HG03108 (cell line): ENCODE results near the gene ZNF841.
"Not testable (repeated sequence)": the region's sequence is repeated elsewhere in the genome, so short reads cannot be mapped to it uniquely, and the experiment has no call there.

Experiments
- ATAC-seq: cut with Tn5 transposase; IDR thresholded peaks from one replicate; pipeline ENCODE4 v1.9.1; 2021; ENCODE audit warnings: moderate library complexity; ENCODE audit not compliant: unreplicated experiment

Gene ZNF841

DNA sequence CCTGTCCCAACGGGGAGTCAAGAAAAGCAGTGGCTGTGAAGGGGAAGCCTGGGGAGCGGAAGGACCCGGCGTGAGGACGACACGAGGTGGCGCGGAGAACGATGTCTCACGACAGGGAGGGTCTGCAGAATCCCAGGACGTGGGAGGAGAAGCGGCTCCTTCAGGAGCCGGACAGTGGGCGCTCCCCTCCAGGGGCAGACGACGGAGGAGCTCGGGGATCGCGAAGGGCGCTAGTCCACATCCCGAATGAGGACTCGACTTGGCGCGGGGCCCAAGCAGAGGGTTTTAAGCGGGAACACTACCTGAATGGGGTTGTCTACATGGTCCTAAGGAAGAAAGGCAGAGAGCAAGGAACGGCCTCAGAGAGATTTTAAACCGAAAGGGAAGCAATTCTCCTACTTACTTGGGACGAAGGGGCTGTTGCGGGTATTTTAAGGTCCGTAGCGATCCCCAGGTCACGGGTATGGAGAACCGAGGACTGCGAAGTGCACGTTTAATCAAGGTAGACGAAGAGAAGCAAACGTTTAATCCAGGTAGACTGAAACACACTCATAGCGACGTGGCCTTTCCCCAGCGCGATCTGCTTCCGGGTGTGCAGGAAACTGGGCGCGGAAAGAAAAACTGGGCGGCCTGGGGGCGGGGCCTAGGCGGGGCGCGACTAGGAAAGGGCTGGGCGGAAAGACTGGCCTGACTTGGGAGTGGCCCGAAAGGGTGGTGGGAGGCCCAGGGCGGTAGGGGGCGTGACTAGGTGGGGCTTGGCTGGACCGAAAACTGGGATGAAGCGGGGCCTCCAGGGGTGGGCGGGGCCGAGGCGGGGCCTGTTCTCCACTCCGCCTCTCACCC, at the start of gene ZNF841:
Gene ZNF841 (minus strand): TSS at position 594 of the 843 bp plus-strand sequence. CDS start 10,964 bp downstream, outside the sequence.
- peak; percentile 95 for ATAC-seq

DNA sequence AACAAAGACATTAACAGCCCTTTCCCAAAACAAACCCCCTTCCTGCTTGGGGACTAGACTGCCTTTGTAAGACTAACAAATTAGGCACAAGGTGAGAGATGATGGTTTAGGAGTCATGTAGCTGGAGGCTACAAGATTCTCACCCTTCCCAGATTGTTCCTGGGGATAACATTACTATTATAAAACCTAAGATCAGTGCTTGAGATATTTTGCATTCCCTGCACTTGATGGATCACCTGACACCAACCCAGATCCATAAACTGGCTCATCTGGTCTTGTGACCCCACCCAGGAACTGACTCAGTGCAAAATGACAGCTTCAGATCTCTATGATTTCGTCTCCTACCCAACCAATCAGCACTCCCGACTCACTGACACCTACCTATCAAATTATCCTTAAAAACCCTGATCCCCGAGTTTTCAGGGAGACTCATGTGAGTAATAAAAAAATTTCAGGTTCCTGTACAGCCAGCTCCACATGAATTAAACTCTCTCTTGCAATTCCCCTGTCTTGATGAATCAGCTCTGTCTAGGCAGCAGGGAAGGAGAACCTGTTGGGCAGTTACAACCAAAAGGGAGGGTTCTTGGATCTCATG, 46.5 kb upstream of the ZNF841 start:
- ATAC-seq = no peak

DNA sequence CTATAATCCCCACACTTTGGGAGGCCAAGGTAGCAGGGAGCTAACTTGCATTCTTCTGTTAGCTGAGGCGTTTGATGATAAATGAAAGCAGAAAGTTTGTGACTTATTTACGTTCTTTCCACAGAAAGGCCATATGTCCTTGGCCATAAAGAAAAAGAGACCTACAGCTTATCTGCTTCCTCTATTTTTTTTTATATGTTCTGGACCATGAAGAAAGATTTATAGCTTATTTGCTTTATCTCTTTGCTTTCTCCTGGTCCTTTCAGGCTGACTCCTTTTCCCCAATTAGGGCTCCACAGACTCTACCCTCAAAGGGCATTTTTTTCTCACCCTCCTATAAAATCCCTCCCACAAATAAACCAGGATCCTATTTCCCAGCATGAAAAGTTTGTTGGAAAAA, 45.6 kb upstream of the ZNF841 start:
- no peak for ATAC-seq

DNA sequence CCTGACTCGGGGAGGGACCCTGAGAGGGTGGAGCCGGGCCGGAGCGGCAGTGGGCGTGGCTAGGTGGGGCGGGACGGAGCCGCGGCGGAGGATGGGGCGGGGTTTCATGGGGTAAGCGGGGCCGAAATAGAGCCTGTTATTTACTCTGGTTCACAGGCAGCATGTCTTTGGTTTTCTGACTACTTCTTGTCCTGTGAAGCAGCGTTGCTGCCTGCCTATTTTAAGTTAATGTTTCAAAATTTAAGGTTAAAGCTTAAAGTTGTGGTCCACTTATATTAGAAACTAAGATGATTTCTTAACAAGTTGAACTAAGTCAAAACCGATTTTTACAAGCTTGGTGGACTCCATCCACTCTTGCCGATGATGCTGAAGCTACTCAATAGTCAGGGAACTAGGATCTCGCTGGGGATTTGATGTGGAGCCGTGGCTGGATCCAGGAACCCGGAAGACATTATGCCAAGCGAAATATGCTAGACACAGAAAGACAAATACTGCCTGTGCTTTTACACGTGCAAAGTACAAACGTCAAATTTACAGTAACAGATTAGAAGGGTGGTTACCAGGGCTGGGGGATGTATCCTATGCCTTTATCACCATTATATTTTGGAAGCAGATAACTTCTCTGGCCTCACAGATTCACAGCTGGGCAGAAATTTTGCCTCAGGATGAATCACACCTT, 44.6 kb upstream of the ZNF841 start:
- ATAC-seq = peak; percentile 91

DNA sequence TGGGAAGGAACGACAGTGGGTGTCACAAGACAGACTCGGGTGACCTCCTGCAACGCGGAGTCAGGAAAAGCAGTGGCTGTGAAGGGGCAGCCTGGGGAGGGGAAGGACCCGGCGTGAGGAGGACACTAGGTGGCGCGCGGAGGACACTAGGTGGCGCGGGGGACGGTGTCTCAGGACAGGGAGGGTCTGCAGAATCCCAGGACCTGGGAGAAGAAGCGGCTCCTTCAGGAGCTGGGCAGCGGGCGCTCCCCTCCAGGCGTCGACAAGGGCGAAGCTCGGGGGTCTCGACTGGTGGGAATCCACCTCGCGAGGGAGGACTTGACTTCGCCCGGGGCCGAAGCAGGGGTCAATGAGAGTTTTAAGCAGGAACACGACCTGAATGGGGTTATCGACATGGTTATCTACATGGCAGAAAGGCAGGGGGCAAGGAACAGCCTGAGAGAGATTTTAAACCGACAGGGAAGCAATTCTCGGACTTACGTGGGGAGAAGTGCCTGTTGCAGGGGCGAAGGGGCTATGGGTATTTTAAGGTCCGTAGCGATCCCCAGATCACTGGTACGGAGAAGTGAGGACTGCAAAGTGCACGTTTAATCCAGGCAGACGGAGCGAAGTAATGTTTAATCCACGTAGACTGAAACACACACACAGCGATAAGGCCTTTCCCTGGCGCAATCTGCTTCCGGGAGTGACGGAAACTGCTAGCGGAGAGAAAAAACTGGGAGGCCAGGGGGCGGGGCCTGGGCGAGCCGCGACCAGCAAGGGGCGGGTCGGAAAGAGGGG, 43.9 kb upstream of the ZNF841 start, which contains the start of gene ZNF616:
Gene ZNF616 (minus strand): TSS at position 687 of the 780 bp plus-strand sequence. CDS start 9,426 bp downstream, outside the sequence.
- peak; percentile 58 for ATAC-seq

DNA sequence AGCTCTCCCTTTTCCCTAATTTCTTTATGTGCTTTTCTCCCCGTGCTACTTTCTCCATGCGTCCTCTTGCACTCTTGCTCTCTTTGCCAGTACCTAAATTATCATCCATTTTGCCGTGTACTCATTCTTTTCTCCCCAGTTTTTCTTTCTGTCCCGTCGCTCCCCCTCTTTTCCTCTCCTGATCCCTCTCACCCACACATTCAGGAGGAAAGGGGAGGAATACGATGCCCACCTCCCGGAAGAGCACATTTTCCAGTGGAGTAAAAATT, 43.4 kb upstream of the ZNF841 start:
- ATAC-seq = no peak

DNA sequence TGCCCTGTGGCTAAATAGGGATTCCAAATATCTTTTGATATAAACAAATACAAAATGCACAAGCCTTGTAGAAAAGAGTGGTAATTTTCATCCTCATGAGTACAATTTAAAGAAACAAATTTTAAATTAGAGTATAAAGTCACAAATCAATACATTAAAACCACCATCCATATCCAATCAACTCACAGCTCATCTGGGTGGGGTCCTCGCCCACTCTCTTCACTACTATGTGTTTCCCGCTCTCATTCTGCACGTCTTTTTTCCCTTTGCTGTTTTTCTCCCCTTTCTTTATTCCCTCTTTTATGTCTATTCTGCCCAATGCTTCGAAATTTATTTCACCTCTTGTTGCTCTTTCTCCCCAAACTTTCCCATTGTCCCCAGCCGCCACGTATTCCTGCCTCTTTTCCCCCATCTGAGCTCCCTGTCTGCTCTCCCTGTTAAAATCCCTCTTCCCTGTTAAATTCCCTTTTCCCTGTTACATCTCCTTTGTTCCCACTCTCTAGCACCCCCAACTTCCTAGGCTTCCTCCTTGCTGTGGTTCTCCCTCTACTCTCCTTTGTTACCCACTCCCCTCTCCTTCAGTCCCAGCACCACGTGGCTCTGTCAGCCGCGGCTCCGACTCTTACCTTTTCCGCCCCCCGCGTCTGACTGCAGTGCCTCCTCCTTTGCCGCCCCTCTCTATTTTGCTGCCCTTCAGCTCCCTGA, 42.9 kb upstream of the ZNF841 start:
- no peak for ATAC-seq

DNA sequence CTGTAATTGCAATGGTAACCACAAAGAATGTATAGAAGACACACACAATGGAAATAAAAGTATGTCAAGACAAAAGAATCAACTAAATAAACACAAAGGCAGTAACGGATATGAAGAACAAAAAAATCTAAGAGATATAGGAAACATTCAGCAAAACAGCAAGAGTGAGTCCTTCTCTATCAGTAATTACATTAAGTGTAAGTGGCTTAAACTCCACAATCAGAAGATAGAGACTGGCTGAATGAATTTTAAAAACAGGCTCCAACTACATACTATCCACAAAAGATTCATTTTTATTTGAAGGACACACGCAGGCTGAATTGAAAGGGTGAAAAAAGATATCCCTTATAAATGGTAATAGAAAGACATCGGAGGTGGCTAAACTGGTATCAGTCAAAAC, 24.7 kb upstream of the ZNF841 start:
- no peak for ATAC-seq

DNA sequence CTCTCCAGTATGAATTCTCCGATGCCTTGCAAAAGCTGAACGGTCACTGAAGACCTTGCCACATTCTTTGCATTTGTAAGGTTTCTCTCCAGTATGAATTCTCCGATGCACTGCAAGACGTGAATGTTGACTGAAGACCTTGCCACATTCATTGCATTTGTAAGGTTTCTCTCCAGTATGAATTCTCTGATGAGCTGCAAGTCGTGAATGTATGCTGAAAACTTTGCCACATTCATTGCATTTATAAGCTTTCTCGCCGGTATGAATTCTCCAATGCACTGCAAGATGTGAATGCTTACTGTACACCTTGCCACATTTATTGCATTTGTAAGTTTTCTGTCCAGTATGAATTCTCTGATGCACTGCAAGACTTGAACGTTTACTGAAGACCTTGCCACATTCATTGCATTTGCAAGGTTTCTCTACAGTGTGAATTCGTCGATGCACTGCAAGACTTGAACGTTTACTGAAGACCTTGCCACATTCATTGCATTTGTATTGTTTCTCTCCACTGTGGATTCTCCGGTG, 20.0 kb upstream of the ZNF841 start:
- no peak for ATAC-seq

DNA sequence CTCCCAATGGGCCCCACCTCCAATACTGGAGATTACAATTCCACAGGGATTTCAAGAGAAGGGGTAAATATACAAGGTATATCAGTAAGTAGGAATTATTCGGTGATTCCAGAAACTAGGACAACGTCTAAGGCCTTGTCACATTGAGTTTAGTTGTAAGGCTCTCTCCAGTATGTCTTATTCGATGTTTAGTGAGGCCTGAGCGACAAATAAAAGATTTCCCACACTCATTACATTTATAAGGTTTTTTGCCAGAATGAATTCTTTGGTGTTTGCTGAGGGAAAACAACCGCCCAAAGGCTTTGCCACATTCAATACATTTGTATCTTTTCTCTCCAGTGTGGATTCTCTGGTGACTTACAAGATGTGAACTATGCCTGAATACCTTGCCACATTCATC, 19.1 kb upstream of the ZNF841 start:
- no peak for ATAC-seq

DNA sequence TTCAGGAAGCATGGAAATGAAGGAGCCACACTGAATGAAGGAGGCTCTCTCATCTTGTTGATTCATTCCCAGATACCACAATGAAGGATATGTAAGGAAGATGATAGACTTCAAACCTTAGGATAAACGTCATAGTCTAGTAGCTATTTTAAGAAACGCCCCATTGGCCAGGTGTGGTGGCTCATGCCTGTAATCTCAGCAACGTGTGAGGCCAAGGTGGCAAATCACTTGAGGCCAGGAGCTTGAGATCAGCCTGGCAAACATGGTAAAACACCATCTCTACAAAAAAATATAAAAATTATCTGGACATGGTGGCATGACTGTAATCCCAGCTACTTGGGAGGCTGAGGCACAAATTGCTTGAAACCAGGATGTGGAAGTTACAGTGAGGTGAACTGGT, 17.1 kb upstream of the ZNF841 start:
- ATAC-seq = no peak

DNA sequence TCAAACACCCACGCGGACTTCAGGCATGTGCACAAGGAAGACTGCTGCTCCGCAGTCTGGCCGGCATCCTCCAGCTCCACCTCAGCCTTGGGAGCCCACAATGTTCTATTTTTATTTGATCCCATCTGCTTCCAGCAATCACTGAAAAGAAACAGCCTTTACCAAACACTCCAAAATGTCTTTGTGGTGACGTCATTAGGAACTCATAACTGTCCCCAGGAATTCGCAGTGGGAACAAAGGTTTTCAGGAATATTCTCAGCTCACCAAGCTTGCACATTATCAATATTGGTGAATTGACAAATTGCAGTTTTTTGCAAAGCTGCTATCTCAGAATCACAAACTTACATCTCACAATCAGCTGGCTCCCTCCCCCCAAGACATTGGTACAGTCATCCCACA, 15.2 kb upstream of the ZNF841 start:
- no peak for ATAC-seq

DNA sequence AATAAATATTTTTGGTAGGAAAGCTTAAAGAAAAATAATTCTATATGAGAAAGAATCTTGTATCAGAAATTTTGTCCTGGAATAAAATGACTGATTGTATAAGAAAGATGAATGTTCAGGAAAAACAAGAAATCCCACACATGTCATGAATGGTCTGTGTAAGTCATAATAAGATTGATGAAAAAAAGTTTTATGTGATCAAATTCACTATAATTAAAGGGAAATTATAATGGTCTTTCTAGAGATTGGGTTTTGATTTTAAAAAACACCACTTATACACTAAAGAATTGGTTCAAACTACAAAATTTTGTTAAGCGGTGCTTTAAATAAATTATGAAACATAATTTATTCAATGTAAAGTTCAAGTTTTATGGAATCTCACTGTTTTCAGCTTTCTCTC, 7.2 kb upstream of the ZNF841 start:
- no peak for ATAC-seq

DNA sequence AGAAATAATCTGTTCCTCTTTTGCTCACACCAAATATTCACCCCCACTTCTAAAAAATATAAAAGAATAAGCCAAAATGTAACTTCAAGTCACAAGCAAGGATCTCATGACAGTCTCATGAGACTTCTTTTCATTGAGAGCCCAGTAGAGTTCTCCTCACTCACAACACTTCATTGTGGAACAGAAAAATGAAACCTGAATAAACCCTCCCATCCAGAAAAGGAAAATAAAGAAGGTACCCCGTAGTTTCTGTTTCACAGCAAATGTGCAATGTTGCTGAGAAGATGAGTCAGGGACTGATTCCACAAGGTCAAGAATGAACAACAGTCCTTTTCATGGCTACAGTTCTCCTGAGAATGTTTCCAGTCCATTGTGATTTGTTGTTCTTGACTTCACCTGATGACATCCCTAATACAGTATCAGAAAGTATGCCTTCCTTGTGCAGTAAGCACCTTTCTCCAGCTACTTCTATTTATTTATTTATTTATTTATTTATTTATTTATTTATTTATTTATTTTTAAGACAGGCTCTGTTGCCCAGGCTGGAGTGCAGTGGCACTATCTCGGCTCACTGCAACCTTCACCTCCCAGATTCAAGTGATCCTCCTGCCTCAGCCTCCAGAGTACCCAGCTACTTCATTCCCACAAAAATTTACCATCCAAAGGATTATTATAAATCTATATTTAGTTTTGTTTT, 6.4 kb upstream of the ZNF841 start:
- ATAC-seq = no peak

DNA sequence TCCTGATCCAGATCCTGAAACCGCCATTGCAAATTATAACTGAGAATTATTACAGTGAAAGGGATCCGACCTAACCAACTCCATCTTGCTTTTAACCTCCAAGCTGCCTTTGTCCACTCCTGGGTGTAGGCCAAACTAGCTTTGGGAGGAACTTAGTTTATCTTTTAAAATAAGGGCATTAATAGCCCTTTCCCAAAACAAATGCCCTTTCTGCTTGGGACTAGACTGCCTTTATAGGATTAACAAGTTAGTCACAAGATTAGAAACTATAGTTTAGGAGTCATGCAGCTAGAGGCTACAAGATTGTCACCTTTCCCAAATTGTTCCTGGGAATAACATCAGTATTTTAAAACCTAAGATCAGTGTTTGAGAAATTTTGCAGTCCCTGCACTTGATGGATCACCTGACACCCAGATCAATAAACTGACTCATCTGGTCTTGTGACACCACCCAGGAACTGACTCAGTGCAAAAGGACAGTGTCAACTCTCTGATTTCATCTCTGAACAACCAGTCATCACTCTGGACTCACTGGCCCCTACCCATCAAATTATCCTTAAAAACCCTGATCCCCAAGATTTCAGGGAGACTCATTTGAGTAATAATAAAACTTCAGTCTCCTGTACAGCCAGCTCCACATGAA, 4.1 kb upstream of the ZNF841 start:
- ATAC-seq = no peak

DNA sequence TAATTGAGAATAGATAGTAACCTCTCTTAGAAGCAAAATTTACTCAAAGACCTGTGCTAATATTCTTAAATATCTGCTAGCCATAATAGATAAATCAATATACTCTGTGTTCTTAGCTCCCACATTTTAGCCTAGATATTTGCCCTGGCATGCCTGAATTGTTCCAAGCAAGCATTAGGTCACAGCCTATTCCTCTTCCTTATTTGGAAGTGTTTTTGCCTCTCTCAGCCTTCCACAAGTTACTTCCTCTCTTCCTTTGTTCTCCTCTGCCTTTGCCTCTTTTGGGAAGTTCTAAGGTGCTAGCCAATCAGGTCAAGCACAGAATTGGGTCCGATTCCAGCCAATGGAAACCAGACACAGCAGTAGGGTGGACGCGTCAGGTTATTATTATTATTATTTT, 851 bp upstream of the ZNF841 start:
- not testable (repeated sequence) for ATAC-seq

DNA sequence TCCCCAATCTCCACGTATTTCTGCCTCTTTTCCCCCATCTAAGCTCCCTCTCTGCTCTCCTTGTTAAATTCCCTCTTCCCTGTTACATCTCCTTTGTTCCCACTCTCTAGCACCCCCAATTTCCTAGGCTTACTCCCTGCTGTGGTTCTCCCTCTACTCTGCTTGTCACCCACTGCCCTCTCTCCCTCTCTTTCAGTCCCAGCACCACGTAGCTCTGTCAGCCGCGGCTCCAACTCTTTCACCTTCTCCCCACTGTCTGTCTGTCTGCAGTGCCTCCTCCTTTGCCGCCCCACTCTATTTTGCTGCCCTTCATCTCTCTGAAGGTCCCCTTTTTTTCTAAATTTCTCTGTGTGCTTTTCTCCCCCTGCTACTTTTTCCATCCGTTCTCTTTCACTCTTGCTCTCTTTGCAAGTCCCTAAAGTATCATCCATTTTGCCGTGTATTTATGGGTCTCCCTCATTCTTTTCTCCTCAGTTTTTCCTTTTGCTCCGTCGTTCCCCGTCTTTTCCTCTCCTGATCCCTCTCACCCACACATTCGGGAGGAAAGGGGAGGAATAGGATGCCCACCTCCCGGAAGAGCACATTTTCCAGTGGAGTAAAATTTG, 937 bp downstream of the ZNF841 start:
- no peak for ATAC-seq

DNA sequence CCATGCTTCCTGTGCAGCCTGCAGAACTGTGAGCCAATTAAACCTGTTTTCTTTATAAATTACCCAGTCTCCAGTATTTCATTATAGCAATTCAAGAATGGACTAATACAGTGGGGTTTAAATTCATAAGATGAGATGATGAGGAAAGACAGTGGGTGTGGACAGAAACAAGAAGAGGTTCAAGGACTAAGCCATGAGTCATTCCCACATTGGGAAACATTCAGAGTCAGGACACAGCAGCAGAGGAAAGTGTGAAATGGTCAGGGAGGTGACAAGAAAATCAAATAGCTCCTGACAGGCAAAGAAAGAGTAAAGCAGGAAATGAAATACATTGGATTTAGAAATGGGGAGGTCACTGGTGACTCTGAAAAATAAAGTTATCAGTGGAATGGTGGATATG, 9.1 kb downstream of the ZNF841 start:
- ATAC-seq = no peak

DNA sequence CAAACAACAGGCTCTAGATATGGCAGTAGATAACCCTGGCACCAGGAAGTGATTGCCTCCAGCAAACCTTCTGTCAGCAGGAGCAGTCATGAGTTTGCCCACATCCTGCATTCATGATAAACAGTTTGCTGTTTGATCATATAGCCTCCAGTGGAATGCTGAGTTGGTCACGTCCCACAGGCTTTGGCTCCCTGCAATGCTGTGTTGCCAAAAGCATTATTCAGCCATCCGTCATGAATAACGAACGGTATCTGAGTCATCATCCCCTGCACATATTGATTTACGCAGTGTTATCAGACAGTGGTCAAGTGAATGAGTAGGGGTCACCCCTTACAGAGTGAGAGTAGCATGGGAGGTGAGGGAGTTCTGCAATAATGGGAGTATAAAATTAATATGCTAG, 25.1 kb downstream of the ZNF841 start:
- no peak for ATAC-seq
